Psoas muscle (tissue), 8 donors: Measurements from ENCODE around the gene KRTCAP2. TPM values are rescaled to one million over a fixed set of nuclear protein-coding genes. Genes with fewer than 3 reads are reported as not detected.
A peak's percentile ranks its signal among the peaks of the same experiment; 100 is the strongest.
"Not testable (repeated sequence)": the region's sequence is repeated elsewhere in the genome, so short reads cannot be mapped to it uniquely, and the experiment has no call there.

ENCODE experiments used
- ATAC-seq, 4 donors: fragments of 200-7000 bp; cut with Tn5 transposase; one replicate each; pipeline ENCODE4 v1.9.1; 2020; ENCODE audit warnings: moderate library complexity in 3 of 4, mild to moderate bottlenecking in 2 of 4
- DNase-seq, 2 donors: peaks; one replicate each; pipeline ENCODE4 v3.0.0-alpha.2; 2020
- H3K27ac ChIP-seq: fragments of 200-600 bp; one replicate; pipeline ENCODE4 v1.8.0; 2022
- H3K27me3 ChIP-seq, 3 donors: fragments of 200-600 bp in 1 of 3; one replicate each; pipeline versions ENCODE4 v1.6.1 to v1.8.0; 2013 to 2022; ENCODE audit warnings: low read length in 2 of 3, mild to moderate bottlenecking in 2 of 3, moderate library complexity in 1 of 3; ENCODE audit not compliant: insufficient read depth in 3 of 3
- H3K36me3 ChIP-seq, 2 donors: fragments of 200-600 bp in 1 of 2; one replicate each; pipeline versions ENCODE4 v1.6.1 to v1.8.0; 2013 to 2022; ENCODE audit warnings: low read depth in 1 of 2, mild to moderate bottlenecking in 1 of 2, moderate library complexity in 1 of 2; ENCODE audit not compliant: insufficient read depth in 1 of 2
- H3K4me1 ChIP-seq: fragments of 200-600 bp; one replicate; pipeline ENCODE4 v1.8.0; 2022
- H3K4me3 ChIP-seq: fragments of 200-600 bp; one replicate; pipeline ENCODE4 v1.8.0; 2022; ENCODE audit warnings: mild to moderate bottlenecking
- H3K9me3 ChIP-seq: fragments of 200-600 bp; one replicate; pipeline ENCODE4 v1.8.0; 2022
- CTCF ChIP-seq: fragments of 200-600 bp; IDR thresholded peaks from one replicate; pipeline ENCODE4 v1.8.0; 2022; ENCODE audit warnings: antibody characterized with exemption
- WGBS, 3 donors: extraction: QIAGEN DNeasy Blood & Tissue Kit; methylation state at CpG; one replicate each; pipeline versions ENCODE4 v1.1.6 to v1.1.7; 2013; 5-methylcytosine and 5-hydroxymethylcytosine counted together
- intact Hi-C, 2 donors: fragments of 100-400 bp; cut with DNase I; formaldehyde crosslinking; loops; one replicate each; pipeline versions ENCODE4 v1.11.0 to v1.14.2; 2022
- long read RNA-seq, 2 donors: library from polyadenylated mRNA; unstranded; transcript quantifications; one replicate each; pipeline ENCODE4 v2.0.0, GENCODE V29; 2021
- polyA plus RNA-seq, 3 donors: library from polyadenylated mRNA; stranded (reverse); fragments of 200-250 nt; gene quantifications; one replicate each; pipeline ENCODE4 v1.2.3, GENCODE V29; 2013
- total RNA-seq, 4 donors: library from RNA; stranded (reverse); fragmentation: NEBNext Ultra II Directional in 2 of 4; extraction: Animal tissue kit (Norgen Biotek cat#: 25700) in 2 of 4; gene quantifications; one replicate each; pipeline versions ENCODE4 v1.2.1 to v1.2.4, GENCODE V29; 2021 to 2023
- donor health status: healthy with polysubstance abuse.
- donor health status: DM: no; HTN: no; CAD: no; lungs with moderate emphysema.
- donor health status: Bipolar disorder and iron deficiency.
- donor health status: healthy.
- donor health status: DM: yes; HTN: yes; CAD: no.
- donor health status: DM: no; HTN: no; CAD: no.
- donor health status: DM: no; HTN: no; CAD: no.
- donor health status: DM: yes; HTN: yes; CAD: no.

Gene KRTCAP2
- total RNA-seq = 100 to 1,000 TPM; 115 to 152 (median 118) TPM
- polyA plus RNA-seq = 100 to 1,000 TPM; 137 to 171 (median 149) TPM
- long read RNA-seq, donor 1, transcript KRTCAP2-201 (5 exons, 552 nt) = minor isoform, 18 of 43 reads
- long read RNA-seq, donor 1, transcript KRTCAP2-206 (4 exons, 785 nt) = major isoform, 25 of 43 reads
- long read RNA-seq, donor 1, partial matches to known transcripts = 0 of 43 reads
- long read RNA-seq, donor 1, other reads (novel, unspliced or antisense) = 0 of 43 reads
- long read RNA-seq, donor 2, transcript KRTCAP2-206 (4 exons, 785 nt) = major isoform, 39 of 68 reads
- long read RNA-seq, donor 2, transcript KRTCAP2-201 (5 exons, 552 nt) = minor isoform, 27 of 68 reads
- long read RNA-seq, donor 2, partial matches to known transcripts = 0 of 68 reads
- long read RNA-seq, donor 2, other reads (novel, unspliced or antisense) = 2 of 68 reads

DNA sequence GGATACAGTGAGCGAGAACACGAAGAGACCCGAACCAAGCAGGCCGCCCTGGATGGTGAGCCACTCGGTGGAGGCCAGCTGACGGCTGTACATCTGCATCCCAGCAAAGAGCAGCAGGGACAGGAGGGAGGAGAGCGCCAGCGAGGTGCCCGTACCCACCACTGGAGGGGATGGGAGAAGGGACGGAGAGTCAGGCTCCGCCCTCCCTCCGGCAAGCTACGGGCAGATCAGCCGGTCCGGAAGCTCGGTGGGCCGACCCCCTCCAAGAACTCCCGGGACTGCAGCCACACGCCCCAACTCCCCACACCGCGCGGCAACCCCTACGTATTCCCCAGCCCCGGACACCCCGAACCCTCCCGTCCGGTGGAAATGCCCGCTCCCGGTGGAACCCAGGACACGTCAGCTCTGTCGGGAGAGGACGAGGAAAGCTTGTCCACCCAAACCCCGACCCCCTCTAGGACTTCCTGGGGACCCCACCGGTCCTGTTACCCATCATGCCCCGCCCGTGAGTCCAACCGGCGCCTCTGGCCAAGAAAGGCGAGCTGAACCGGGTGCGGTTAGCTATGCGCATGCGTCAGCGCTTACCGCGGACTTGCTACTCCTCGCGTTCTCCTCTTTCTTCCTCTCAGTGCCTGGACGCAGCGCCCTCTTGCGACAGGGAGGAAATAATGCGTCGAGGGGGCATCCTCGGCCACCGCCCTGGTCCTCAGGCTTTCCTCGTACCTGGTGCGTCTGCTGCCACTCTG lies at the start of gene KRTCAP2:
Gene KRTCAP2 (minus strand): TSS at position 573 of the 746 bp plus-strand sequence. CDS start 80 bp downstream, at position 493.
- peaks cover 6% of the 10 kb centered on the region for H3K4me1 ChIP-seq
- DNase-seq (peak; percentile 96 to 98), ATAC-seq (peak; percentile 89 to 95 (median 92))
- H3K9me3 ChIP-seq = no peaks in the 10 kb centered on the region
- WGBS, 3 donors = 0 to 1% (median 1%) methylated on average over 46 to 57 of the region's 57 CpGs
- peak; percentile 92 for TF ChIP-seq CTCF
- H3K27ac ChIP-seq = peak within 1 kb of the TSS; percentile 81
- H3K4me3 ChIP-seq = peak within 1 kb of the TSS; percentile 74
- H3K27me3 ChIP-seq = peaks cover 0 to 13% (median 10%) of the 10 kb centered on the region in 3 donors
- peaks cover 0 to 27% of the 10 kb centered on the region in 2 donors for H3K36me3 ChIP-seq
- intact Hi-C loops = no loop called here

GRCh38 chr1:155220211-155220965 lies 47.3 kb upstream of the KRTCAP2 start:
- 87 to 90% (median 88%) methylated on average over 10 of the region's 10 CpGs for WGBS, 3 donors
- intact Hi-C loops, DNase-seq, ATAC-seq, H3K27ac ChIP-seq, H3K4me3 ChIP-seq, H3K4me1 ChIP-seq, H3K9me3 ChIP-seq, H3K36me3 ChIP-seq, H3K27me3 ChIP-seq: not testable (repeated sequence)

GRCh38 chr1:155219592-155220031 lies 46.5 kb upstream of the KRTCAP2 start:
- peak in 3 of 4 donors; percentile 42 to 69 (median 43) for ATAC-seq

DNA sequence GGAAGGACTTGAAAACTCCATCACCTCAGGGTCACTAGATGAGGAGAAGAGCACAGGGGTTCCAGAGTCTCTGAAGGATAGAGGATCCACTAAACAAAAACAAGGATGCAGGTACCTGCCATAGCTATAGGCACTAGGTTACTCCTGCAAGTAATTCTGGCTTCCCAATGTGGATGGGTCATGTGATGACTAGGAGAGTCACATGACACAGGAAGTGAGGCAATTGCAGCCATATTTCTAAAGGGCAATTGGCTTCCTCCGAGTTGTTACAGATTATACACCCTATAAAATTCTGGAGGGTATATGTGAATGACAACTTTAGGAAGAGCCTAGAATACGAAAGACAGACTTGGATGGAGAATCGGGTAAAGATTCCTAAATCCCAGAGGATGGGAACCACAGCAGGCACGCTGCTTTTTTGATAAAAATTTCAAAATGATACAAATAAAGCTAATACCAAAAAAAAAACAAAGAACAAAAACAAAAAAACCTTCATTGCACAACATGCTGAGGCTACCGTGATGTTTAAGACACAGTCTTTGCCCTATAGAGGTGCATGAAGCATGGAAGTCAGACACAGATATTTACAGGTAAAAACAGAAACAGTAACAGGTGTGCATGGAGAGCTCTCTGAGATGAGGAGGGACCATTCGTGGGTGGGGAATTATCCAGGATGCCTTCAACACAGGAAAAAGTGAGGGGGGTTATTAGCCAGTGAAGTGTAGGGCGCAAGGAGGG lies 45.9 kb upstream of the KRTCAP2 start:
- Histone ChIP-seq H3K4me1 (peaks cover 5% of the 10 kb centered on the region), H3K27me3 (no peaks in the 10 kb centered on the region), H3K9me3 (no peaks in the 10 kb centered on the region), H3K27ac (no peak overlapping the region), H3K36me3 (no peaks in the 10 kb centered on the region), H3K4me3 (peak overlapping the region; percentile 56)
- TF ChIP-seq CTCF = no peak
- DNase-seq = no peak
- 32 to 38% (median 35%) methylated on average over 7 of the region's 7 CpGs for WGBS, 3 donors
- peak; percentile 64 to 90 (median 72) for ATAC-seq
- intact Hi-C loops = no loop called here

More at GRCh38 chr1:155219592-155220031, 46.5 kb upstream of the KRTCAP2 start:
- no peaks in the 10 kb centered on the region for H3K27me3 ChIP-seq
- H3K4me1 ChIP-seq = peaks cover 5% of the 10 kb centered on the region
- no peak overlapping the region for H3K4me3 ChIP-seq
- TF ChIP-seq CTCF = no peak
- DNase-seq = no peak
- no peaks in the 10 kb centered on the region for H3K36me3 ChIP-seq
- no peaks in the 10 kb centered on the region for H3K9me3 ChIP-seq
- no peak overlapping the region for H3K27ac ChIP-seq
- 0 to 13% (median 3%) methylated on average over 1 of the region's 1 CpG for WGBS, 3 donors
- intact Hi-C loops = no loop called here

- WGBS, 3 donors = 65 to 79% (median 75%) methylated on average over 3 to 8 of the region's 10 CpGs
- H3K9me3 ChIP-seq, H3K27me3 ChIP-seq, DNase-seq, H3K4me3 ChIP-seq, intact Hi-C loops, ATAC-seq, H3K4me1 ChIP-seq, H3K27ac ChIP-seq: not testable (repeated sequence)
- H3K36me3 ChIP-seq = peaks cover 3 to 21% of the 10 kb centered on the region in 2 donors
Measured at GRCh38 chr1:155214702-155215101, 41.6 kb upstream of the KRTCAP2 start.

DNA sequence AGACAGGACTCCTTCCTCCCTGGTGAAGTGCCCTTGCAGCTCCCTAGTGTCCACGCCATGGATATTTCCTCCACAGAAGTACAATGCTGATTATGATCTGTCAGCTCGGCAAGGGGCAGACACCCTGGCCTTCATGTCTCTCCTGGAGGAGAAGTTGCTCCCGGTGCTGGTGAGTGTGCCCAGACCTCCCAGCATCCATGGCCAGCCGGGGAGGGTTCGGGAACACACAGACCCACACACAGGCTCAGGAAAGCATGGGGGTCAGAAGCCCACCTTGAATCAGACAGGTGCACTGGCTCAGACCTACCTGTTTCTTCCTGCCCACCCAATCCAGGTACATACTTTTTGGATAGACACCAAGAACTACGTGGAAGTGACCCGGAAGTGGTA lies 38.9 kb upstream of the KRTCAP2 start:
- Histone ChIP-seq H3K36me3 (peaks cover 3 to 21% of the 10 kb centered on the region in 2 donors), H3K4me1 (peaks cover 19% of the 10 kb centered on the region)
- ATAC-seq, intact Hi-C loops, H3K9me3 ChIP-seq, H3K27me3 ChIP-seq, H3K4me3 ChIP-seq, H3K27ac ChIP-seq: not testable (repeated sequence)
- peak in 1 of 2 donors; percentile 17 for DNase-seq
- 69 to 74% (median 71%) methylated on average over 7 of the region's 7 CpGs for WGBS, 3 donors

- H3K4me3 ChIP-seq, intact Hi-C loops, H3K9me3 ChIP-seq, H3K27me3 ChIP-seq, ATAC-seq, H3K27ac ChIP-seq: not testable (repeated sequence)
- 65 to 68% (median 65%) methylated on average over 13 of the region's 13 CpGs for WGBS, 3 donors
- DNase-seq = peak in 1 of 2 donors; percentile 42
- Histone ChIP-seq H3K36me3 (peaks cover 3 to 21% of the 10 kb centered on the region in 2 donors), H3K4me1 (peaks cover 21% of the 10 kb centered on the region)
Measured at GRCh38 chr1:155211381-155212050, 38.4 kb upstream of the KRTCAP2 start.
